ENCODE data around the gene IFNAR1.

- TF ChIP-seq CTCF (IDR thresholded peaks at IDR 0.05), result no peak
- TF ChIP-seq POLR2A (IDR thresholded peaks at IDR 0.05), result no peak
- TF ChIP-seq POLR2AphosphoS5 (IDR thresholded peaks at IDR 0.05), result no peak
Measured at GRCh38 chr21:33370305-33370704, 45.5 kb downstream of the IFNAR1 start.

Data from transverse colon (tissue), 4 donors.